PC-3 (cell line): Measurements from ENCODE around the gene SLC24A3.

Experiments
- EZH2phosphoT487 ChIP-seq: fragments of 300-600 bp; sonication (generic); IDR thresholded peaks from 2 replicates; pipeline ENCODE4 v1.6.1; 2018; ENCODE audit warnings: mild to moderate bottlenecking, antibody characterized with exemption, low read length, borderline replicate concordance
- TF ChIP-seq, protein P1 (sequence below): fragments of 300-600 bp; sonication (generic); conservative IDR thresholded peaks from 2 replicates; pipeline ENCODE4 v1.5.1; 2017; ENCODE audit warnings: antibody characterized with exemption, low read depth, mild to moderate bottlenecking, low read length

GRCh38 chr20:19431316-19431700, 218.9 kb downstream of the SLC24A3 start:
- TF ChIP-seq EZH2phosphoT487: no peak
- TF ChIP-seq, protein P1, sequence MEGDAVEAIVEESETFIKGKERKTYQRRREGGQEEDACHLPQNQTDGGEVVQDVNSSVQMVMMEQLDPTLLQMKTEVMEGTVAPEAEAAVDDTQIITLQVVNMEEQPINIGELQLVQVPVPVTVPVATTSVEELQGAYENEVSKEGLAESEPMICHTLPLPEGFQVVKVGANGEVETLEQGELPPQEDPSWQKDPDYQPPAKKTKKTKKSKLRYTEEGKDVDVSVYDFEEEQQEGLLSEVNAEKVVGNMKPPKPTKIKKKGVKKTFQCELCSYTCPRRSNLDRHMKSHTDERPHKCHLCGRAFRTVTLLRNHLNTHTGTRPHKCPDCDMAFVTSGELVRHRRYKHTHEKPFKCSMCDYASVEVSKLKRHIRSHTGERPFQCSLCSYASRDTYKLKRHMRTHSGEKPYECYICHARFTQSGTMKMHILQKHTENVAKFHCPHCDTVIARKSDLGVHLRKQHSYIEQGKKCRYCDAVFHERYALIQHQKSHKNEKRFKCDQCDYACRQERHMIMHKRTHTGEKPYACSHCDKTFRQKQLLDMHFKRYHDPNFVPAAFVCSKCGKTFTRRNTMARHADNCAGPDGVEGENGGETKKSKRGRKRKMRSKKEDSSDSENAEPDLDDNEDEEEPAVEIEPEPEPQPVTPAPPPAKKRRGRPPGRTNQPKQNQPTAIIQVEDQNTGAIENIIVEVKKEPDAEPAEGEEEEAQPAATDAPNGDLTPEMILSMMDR: no peak
